Ishikawa (cell line): ENCODE results near the gene SMIM38.

Source experiments
- CEBPB ChIP-seq: IDR thresholded peaks from 2 replicates; pipeline ENCODE4 v1.6.1; 2012
- CREB1 ChIP-seq: IDR thresholded peaks from 2 replicates; pipeline ENCODE4 v1.6.1; 2012; ENCODE audit warnings: low read depth
- EGR1 ChIP-seq: IDR thresholded peaks from 2 replicates; pipeline ENCODE4 v1.6.1; 2012
- EP300 ChIP-seq: IDR thresholded peaks from 2 replicates; pipeline ENCODE4 v1.6.1; 2012; ENCODE audit warnings: borderline replicate concordance
- FOXM1 ChIP-seq: IDR thresholded peaks from 2 replicates; pipeline ENCODE4 v1.6.1; 2012; ENCODE audit warnings: low read depth, borderline replicate concordance
- MAX ChIP-seq: IDR thresholded peaks from 2 replicates; pipeline ENCODE4 v1.6.1; 2012
- NFIC ChIP-seq: IDR thresholded peaks from 2 replicates; pipeline ENCODE4 v1.6.1; 2012
- RAD21 ChIP-seq: IDR thresholded peaks from 2 replicates; pipeline ENCODE4 v1.6.1; 2012; ENCODE audit warnings: low read depth
- REST ChIP-seq: IDR thresholded peaks from 2 replicates; pipeline ENCODE4 v1.6.1; 2012; ENCODE audit warnings: low read depth, mild to moderate bottlenecking
- TAF1 ChIP-seq: IDR thresholded peaks from 2 replicates; pipeline ENCODE4 v1.6.1; 2012; ENCODE audit warnings: low read depth, mild to moderate bottlenecking
- TCF12 ChIP-seq: IDR thresholded peaks from 2 replicates; pipeline ENCODE4 v1.6.1; 2012; ENCODE audit warnings: low read depth
- TEAD4 ChIP-seq: IDR thresholded peaks from 2 replicates; pipeline ENCODE4 v1.6.1; 2012
- USF1 ChIP-seq: IDR thresholded peaks from 2 replicates; pipeline ENCODE4 v1.6.1; 2012
- YY1 ChIP-seq: IDR thresholded peaks from 2 replicates; pipeline ENCODE4 v1.6.1; 2012; ENCODE audit warnings: low read depth
- ZBTB7A ChIP-seq: IDR thresholded peaks from 2 replicates; pipeline ENCODE4 v1.6.1; 2012; ENCODE audit warnings: low read depth

SMIM38 gene

GRCh38 chr11:69159150-69159852 lies 3.6 kb downstream of the SMIM38 start:
- TF ChIP-seq TCF12 (no peak), EGR1 (no peak), NFIC (no peak), TEAD4 (no peak), CEBPB (no peak), CREB1 (no peak), USF1 (no peak), MAX (no peak), RAD21 (no peak), EP300 (no peak)

- TF ChIP-seq ZBTB7A (no peak), FOXM1 (no peak), CEBPB (no peak), TCF12 (no peak), NFIC (no peak), EGR1 (no peak), MAX (no peak), TAF1 (no peak), REST (no peak), TEAD4 (no peak), YY1 (no peak), USF1 (no peak), EP300 (no peak), RAD21 (no peak), CREB1 (no peak)
Observed at GRCh38 chr11:69160296-69161116, 4.8 kb downstream of the SMIM38 start.

- TF ChIP-seq ZBTB7A (no peak), MAX (no peak), USF1 (no peak), EGR1 (no peak), TAF1 (no peak), NFIC (no peak), CEBPB (no peak), REST (no peak), YY1 (no peak), EP300 (no peak), RAD21 (no peak), FOXM1 (no peak), CREB1 (no peak), TCF12 (no peak), TEAD4 (no peak)
Observed at GRCh38 chr11:69161117-69161407, 5.3 kb downstream of the SMIM38 start.

GRCh38 chr11:69162505-69162904 lies 6.8 kb downstream of the SMIM38 start:
- no peak for TF ChIP-seq ZBTB7A
- no peak for TF ChIP-seq EP300
- no peak for TF ChIP-seq TAF1
- no peak for TF ChIP-seq CEBPB
- no peak for TF ChIP-seq NFIC
- TF ChIP-seq RAD21, result no peak
- TF ChIP-seq FOXM1, result no peak
- no peak for TF ChIP-seq TCF12

GRCh38 chr11:69163842-69164241 lies 8.1 kb downstream of the SMIM38 start:
- TF ChIP-seq RAD21, result no peak
- TF ChIP-seq ZBTB7A, result no peak
- no peak for TF ChIP-seq CEBPB
